ENCODE measurements around the gene CEP95.
"Not testable (repeated sequence)": the region's sequence is repeated elsewhere in the genome, so short reads cannot be mapped to it uniquely, and the experiment has no call there.

Gene CEP95

GRCh38 chr17:64506576-64507412, at the start of gene CEP95:
TSS of gene CEP95 (plus strand) at chr17:64506977. CDS start at chr17:64507098, 121 bp downstream.
- DNase-seq (ENCODE audit: low spot score) = peak; percentile 96

- DNase-seq (ENCODE audit: low spot score) = no peak
These were observed 49.6 kb upstream of the CEP95 start for GRCh38 chr17:64457156-64457555.

GRCh38 chr17:64458756-64459155, 48.0 kb upstream of the CEP95 start:
- DNase-seq (ENCODE audit: low spot score) = no peak

- no peak for DNase-seq (ENCODE audit: low spot score)
These were observed 47.5 kb upstream of the CEP95 start for GRCh38 chr17:64459284-64459747.

GRCh38 chr17:64459818-64460217, 47.0 kb upstream of the CEP95 start:
- DNase-seq (ENCODE audit: low spot score) = not testable (repeated sequence)

GRCh38 chr17:64460955-64461354, 45.8 kb upstream of the CEP95 start:
- DNase-seq (ENCODE audit: low spot score) = no peak

- no peak for DNase-seq (ENCODE audit: low spot score)
These were observed 45.0 kb upstream of the CEP95 start for GRCh38 chr17:64461788-64462187.

GRCh38 chr17:64466019-64466735, 40.6 kb upstream of the CEP95 start:
- DNase-seq (ENCODE audit: low spot score) = no peak

- not testable (repeated sequence) for DNase-seq (ENCODE audit: low spot score)
These were observed 39.9 kb upstream of the CEP95 start for GRCh38 chr17:64466834-64467233.

GRCh38 chr17:64470625-64471024, 36.2 kb upstream of the CEP95 start:
- no peak for DNase-seq (ENCODE audit: low spot score)

- no peak for DNase-seq (ENCODE audit: low spot score)
These were observed 35.3 kb upstream of the CEP95 start for GRCh38 chr17:64471440-64471839.

GRCh38 chr17:64472564-64472963, 34.2 kb upstream of the CEP95 start:
- no peak for DNase-seq (ENCODE audit: low spot score)

- DNase-seq (ENCODE audit: low spot score) = no peak
These were observed 28.9 kb upstream of the CEP95 start for GRCh38 chr17:64477849-64478248.

GRCh38 chr17:64480951-64481350, 25.8 kb upstream of the CEP95 start:
- DNase-seq (ENCODE audit: low spot score) = no peak

GRCh38 chr17:64484380-64484779, 22.4 kb upstream of the CEP95 start:
- DNase-seq (ENCODE audit: low spot score) = no peak

- DNase-seq (ENCODE audit: low spot score) = no peak
These were observed 18.5 kb upstream of the CEP95 start for GRCh38 chr17:64488301-64488700.

- DNase-seq (ENCODE audit: low spot score) = no peak
These were observed 15.5 kb upstream of the CEP95 start for GRCh38 chr17:64491034-64491860.

- DNase-seq (ENCODE audit: low spot score) = no peak
These were observed 14.8 kb upstream of the CEP95 start for GRCh38 chr17:64491994-64492393.

GRCh38 chr17:64492481-64493109, 14.2 kb upstream of the CEP95 start:
- DNase-seq (ENCODE audit: low spot score) = no peak

- DNase-seq (ENCODE audit: low spot score) = no peak
These were observed 12.7 kb upstream of the CEP95 start for GRCh38 chr17:64494121-64494520.

GRCh38 chr17:64495300-64495699, 11.5 kb upstream of the CEP95 start:
- DNase-seq (ENCODE audit: low spot score) = not testable (repeated sequence)

GRCh38 chr17:64496348-64496785, 10.4 kb upstream of the CEP95 start:
- DNase-seq (ENCODE audit: low spot score) = no peak
